ENCODE results near the gene CENPU.

DNA sequence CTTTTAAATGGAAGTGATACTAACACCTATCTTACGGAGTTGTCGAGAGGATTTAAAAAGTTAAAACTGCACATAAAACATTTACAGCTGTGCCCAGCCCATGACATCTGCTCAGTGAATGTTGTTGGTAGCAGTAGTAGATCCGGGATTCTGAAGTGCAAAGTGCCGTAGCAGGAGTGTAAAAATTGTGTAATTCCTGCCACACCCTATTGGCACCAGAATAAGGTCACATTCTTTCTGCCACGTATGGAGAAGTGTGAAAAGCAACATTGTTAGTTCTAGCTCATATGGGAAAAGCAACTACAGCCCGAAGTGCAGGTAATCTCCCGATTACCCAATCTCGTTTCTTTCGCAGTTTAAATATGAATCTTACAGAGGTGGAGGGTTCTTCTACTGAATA lies 53.2 kb downstream of the CENPU start:
- TF ChIP-seq, protein P1, sequence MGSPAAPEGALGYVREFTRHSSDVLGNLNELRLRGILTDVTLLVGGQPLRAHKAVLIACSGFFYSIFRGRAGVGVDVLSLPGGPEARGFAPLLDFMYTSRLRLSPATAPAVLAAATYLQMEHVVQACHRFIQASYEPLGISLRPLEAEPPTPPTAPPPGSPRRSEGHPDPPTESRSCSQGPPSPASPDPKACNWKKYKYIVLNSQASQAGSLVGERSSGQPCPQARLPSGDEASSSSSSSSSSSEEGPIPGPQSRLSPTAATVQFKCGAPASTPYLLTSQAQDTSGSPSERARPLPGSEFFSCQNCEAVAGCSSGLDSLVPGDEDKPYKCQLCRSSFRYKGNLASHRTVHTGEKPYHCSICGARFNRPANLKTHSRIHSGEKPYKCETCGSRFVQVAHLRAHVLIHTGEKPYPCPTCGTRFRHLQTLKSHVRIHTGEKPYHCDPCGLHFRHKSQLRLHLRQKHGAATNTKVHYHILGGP (tag by site-specific recombination; IDR thresholded peaks at IDR 0.05) = no peak
- TF ChIP-seq ZNF670 (tag by site-specific recombination; IDR thresholded peaks at IDR 0.05; ENCODE audit: low read depth) (no peak), BCL11B (tag by site-specific recombination; IDR thresholded peaks at IDR 0.05; ENCODE audit: low read depth) (no peak), SP7 (tag by site-specific recombination; IDR thresholded peaks at IDR 0.05) (no peak), YY1 (tag by site-specific recombination; IDR thresholded peaks at IDR 0.05) (no peak), ZNF561 (tag by site-specific recombination; IDR thresholded peaks at IDR 0.05; ENCODE audit: borderline replicate concordance) (no peak)
- TF ChIP-seq, protein P2, sequence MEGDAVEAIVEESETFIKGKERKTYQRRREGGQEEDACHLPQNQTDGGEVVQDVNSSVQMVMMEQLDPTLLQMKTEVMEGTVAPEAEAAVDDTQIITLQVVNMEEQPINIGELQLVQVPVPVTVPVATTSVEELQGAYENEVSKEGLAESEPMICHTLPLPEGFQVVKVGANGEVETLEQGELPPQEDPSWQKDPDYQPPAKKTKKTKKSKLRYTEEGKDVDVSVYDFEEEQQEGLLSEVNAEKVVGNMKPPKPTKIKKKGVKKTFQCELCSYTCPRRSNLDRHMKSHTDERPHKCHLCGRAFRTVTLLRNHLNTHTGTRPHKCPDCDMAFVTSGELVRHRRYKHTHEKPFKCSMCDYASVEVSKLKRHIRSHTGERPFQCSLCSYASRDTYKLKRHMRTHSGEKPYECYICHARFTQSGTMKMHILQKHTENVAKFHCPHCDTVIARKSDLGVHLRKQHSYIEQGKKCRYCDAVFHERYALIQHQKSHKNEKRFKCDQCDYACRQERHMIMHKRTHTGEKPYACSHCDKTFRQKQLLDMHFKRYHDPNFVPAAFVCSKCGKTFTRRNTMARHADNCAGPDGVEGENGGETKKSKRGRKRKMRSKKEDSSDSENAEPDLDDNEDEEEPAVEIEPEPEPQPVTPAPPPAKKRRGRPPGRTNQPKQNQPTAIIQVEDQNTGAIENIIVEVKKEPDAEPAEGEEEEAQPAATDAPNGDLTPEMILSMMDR (tag by site-specific recombination; IDR thresholded peaks at IDR 0.05) = no peak

Data from HEK293 (cell line).